Measurements from ENCODE around the gene KLHL13.
"Not testable (repeated sequence)": the region's sequence is repeated elsewhere in the genome, so short reads cannot be mapped to it uniquely, and the experiment has no call there.

KLHL13 gene

GRCh38 chrX:118116713-118117550, at the start of gene KLHL13:
KLHL13 (minus strand) TSS chrX:118116810; CDS start chrX:118028473, 88,337 bp downstream.
- no peak for DNase-seq (ENCODE audit: extremely low read depth in 1 of 2, low read depth in 1 of 2)

GRCh38 chrX:118164138-118164537, 47.5 kb upstream of the KLHL13 start:
- DNase-seq (ENCODE audit: extremely low read depth in 1 of 2, low read depth in 1 of 2): no peak

GRCh38 chrX:118156953-118157608, 40.5 kb upstream of the KLHL13 start:
- no peak for DNase-seq (ENCODE audit: extremely low read depth in 1 of 2, low read depth in 1 of 2)

GRCh38 chrX:118156254-118156952, 39.8 kb upstream of the KLHL13 start:
- DNase-seq (ENCODE audit: extremely low read depth in 1 of 2, low read depth in 1 of 2): no peak

GRCh38 chrX:118153270-118153669, 36.7 kb upstream of the KLHL13 start:
- DNase-seq (ENCODE audit: extremely low read depth in 1 of 2, low read depth in 1 of 2): no peak

- no peak for DNase-seq (ENCODE audit: extremely low read depth in 1 of 2, low read depth in 1 of 2)
These were observed 36.1 kb upstream of the KLHL13 start for GRCh38 chrX:118152721-118153120.

- no peak for DNase-seq (ENCODE audit: extremely low read depth in 1 of 2, low read depth in 1 of 2)
These were observed 32.1 kb upstream of the KLHL13 start for GRCh38 chrX:118148737-118149136.

GRCh38 chrX:118147771-118148170, 31.2 kb upstream of the KLHL13 start:
- DNase-seq (ENCODE audit: extremely low read depth in 1 of 2, low read depth in 1 of 2): not testable (repeated sequence)

- DNase-seq (ENCODE audit: extremely low read depth in 1 of 2, low read depth in 1 of 2): no peak
These were observed 27.0 kb upstream of the KLHL13 start for GRCh38 chrX:118143578-118143977.

GRCh38 chrX:118131336-118131735, 14.7 kb upstream of the KLHL13 start:
- DNase-seq (ENCODE audit: extremely low read depth in 1 of 2, low read depth in 1 of 2): no peak

- DNase-seq (ENCODE audit: extremely low read depth in 1 of 2, low read depth in 1 of 2): no peak
These were observed 13.1 kb upstream of the KLHL13 start for GRCh38 chrX:118129681-118130080.

GRCh38 chrX:118128724-118129123, 12.1 kb upstream of the KLHL13 start:
- DNase-seq (ENCODE audit: extremely low read depth in 1 of 2, low read depth in 1 of 2): no peak

- no peak for DNase-seq (ENCODE audit: extremely low read depth in 1 of 2, low read depth in 1 of 2)
These were observed 9.7 kb upstream of the KLHL13 start for GRCh38 chrX:118126286-118126685.

GRCh38 chrX:118124243-118124642, 7.6 kb upstream of the KLHL13 start:
- not testable (repeated sequence) for DNase-seq (ENCODE audit: extremely low read depth in 1 of 2, low read depth in 1 of 2)

- no peak for DNase-seq (ENCODE audit: extremely low read depth in 1 of 2, low read depth in 1 of 2)
These were observed 1.1 kb upstream of the KLHL13 start for GRCh38 chrX:118117741-118118140.

- no peak for DNase-seq (ENCODE audit: extremely low read depth in 1 of 2, low read depth in 1 of 2)
These were observed 477 bp downstream of the KLHL13 start for GRCh38 chrX:118115953-118116712.

- no peak for DNase-seq (ENCODE audit: extremely low read depth in 1 of 2, low read depth in 1 of 2)
These were observed 1.6 kb downstream of the KLHL13 start for GRCh38 chrX:118114971-118115370.

GRCh38 chrX:118109065-118109464, 7.5 kb downstream of the KLHL13 start:
- DNase-seq (ENCODE audit: extremely low read depth in 1 of 2, low read depth in 1 of 2): no peak

GRCh38 chrX:118108304-118108703, 8.3 kb downstream of the KLHL13 start:
- DNase-seq (ENCODE audit: extremely low read depth in 1 of 2, low read depth in 1 of 2): no peak

GRCh38 chrX:118100091-118100490, 16.5 kb downstream of the KLHL13 start:
- DNase-seq (ENCODE audit: extremely low read depth in 1 of 2, low read depth in 1 of 2): no peak

- DNase-seq (ENCODE audit: extremely low read depth in 1 of 2, low read depth in 1 of 2): no peak
These were observed 28.5 kb downstream of the KLHL13 start for GRCh38 chrX:118088084-118088483.
